CD4-positive, alpha-beta T cell treated with Interleukin-1 beta for 1 hour (primary cell): Measurements from ENCODE around the gene CACUL1.

Experiments
- DNase-seq, 2 donors: peaks; one replicate each; pipeline ENCODE4 v3.0.0-alpha.2; 2020 to 2022

Gene CACUL1

GRCh38 chr10:118633786-118634185, 121.0 kb downstream of the CACUL1 start:
- no peak for DNase-seq

- no peak for DNase-seq
Observed at GRCh38 chr10:118629211-118629610, 125.6 kb downstream of the CACUL1 start.

- DNase-seq = no peak
Observed at GRCh38 chr10:118628397-118628796, 126.4 kb downstream of the CACUL1 start.

GRCh38 chr10:118626953-118627352, 127.8 kb downstream of the CACUL1 start:
- no peak for DNase-seq
